Measurements from ENCODE around the gene KRT32.

- TF ChIP-seq TAF1 (IDR thresholded peaks at IDR 0.05; ENCODE audit: borderline replicate concordance, insufficient read depth, low read length) (no peak), REST (IDR thresholded peaks at IDR 0.05; ENCODE audit: insufficient read depth in 1 of 2, low read depth in 2 of 2, low read length in 2 of 2) (no peak)
Measured at GRCh38 chr17:41474863-41475262, 7.7 kb upstream of the KRT32 start.
